K562 treated with DMSO at 1 percent for 12 hours (cell line): ENCODE measurements around the gene CBFA2T2. TPM values are rescaled to one million over a fixed set of nuclear protein-coding genes. Genes with fewer than 3 reads are reported as not detected.

Experiments
- total RNA-seq: library from RNA; unstranded; fragments of 300-600 nt; gene quantifications from 2 replicates; pipeline ENCODE4 v1.2.3, GENCODE V29; 2022; ENCODE audit not compliant: insufficient read depth

The CBFA2T2 gene
- 6.1 and 27.2 TPM in 2 replicates for total RNA-seq

GRCh38 chr20:33490023-33490933, at the start of gene CBFA2T2:
Gene CBFA2T2, plus strand, starts transcription at chr20:33490096. Its CDS starts 172 bp downstream, at chr20:33490268.

GRCh38 chr20:33443512-33444239, 46.2 kb upstream of the CBFA2T2 start, which contains the start of gene SNTA1:
Gene SNTA1, minus strand, starts transcription at chr20:33443763. Its CDS starts 143 bp downstream, at chr20:33443620.

GRCh38 chr20:33662172-33662571, 172.3 kb downstream of the CBFA2T2 start, which contains the start of gene C20orf144:
Gene C20orf144, plus strand, starts transcription at chr20:33662327. Its CDS starts 19 bp downstream, at chr20:33662346.

GRCh38 chr20:33666293-33667244, 176.7 kb downstream of the CBFA2T2 start, which contains the start of gene ACTL10:
Gene ACTL10, plus strand, starts transcription at chr20:33666943. Its CDS starts 555 bp downstream, at chr20:33667498.

GRCh38 chr20:33674294-33675135, 184.6 kb downstream of the CBFA2T2 start, which contains the start of gene NECAB3:
Gene NECAB3, minus strand, starts transcription at chr20:33674428. Its CDS starts 76 bp downstream, at chr20:33674352.

GRCh38 chr20:33686100-33686983, 196.4 kb downstream of the CBFA2T2 start, which contains the start of gene E2F1:
Gene E2F1, minus strand, starts transcription at chr20:33686385. Its CDS starts 121 bp downstream, at chr20:33686264.

Other genes with a start within 250 kb of the CBFA2T2 start
- not detected in 2 replicates for gene BPIFB1, start 206.9 kb upstream of the CBFA2T2 start, total RNA-seq
- 39.3 and 53.7 TPM in 2 replicates for gene CDK5RAP1, start 88.6 kb upstream of the CBFA2T2 start, total RNA-seq
- 18.5 and 21.8 TPM in 2 replicates for gene SNTA1, start 46.3 kb upstream of the CBFA2T2 start, total RNA-seq
- gene C20orf144, start 172.2 kb downstream of the CBFA2T2 start, total RNA-seq = 0.56 TPM in 1 of 2 replicates, not detected in the other
- gene ACTL10, start 176.8 kb downstream of the CBFA2T2 start, total RNA-seq = not detected in 2 replicates
- gene NECAB3, start 184.3 kb downstream of the CBFA2T2 start, total RNA-seq = 41.9 and 55.4 TPM in 2 replicates
- 45.0 and 49.3 TPM in 2 replicates for gene E2F1, start 196.3 kb downstream of the CBFA2T2 start, total RNA-seq
- 5.8 and 14.3 TPM in 2 replicates for gene PXMP4, start 230.2 kb downstream of the CBFA2T2 start, total RNA-seq
- gene ZNF341, start 241.9 kb downstream of the CBFA2T2 start, total RNA-seq = 1.8 and 3.3 TPM in 2 replicates